Measurements from ENCODE around the gene SAMHD1. TPM values are rescaled to one million over a fixed set of nuclear protein-coding genes. Genes with fewer than 3 reads are reported as not detected.
A peak's percentile ranks its signal among the peaks of the same experiment; 100 is the strongest.

SAMHD1 gene
- total and polyA plus RNA-seq, 2 of the 13 experiments (the other 11 are each of a cell fraction or from before 2014, with no cell fraction given) = 16.9 to 43.5 TPM

DNA sequence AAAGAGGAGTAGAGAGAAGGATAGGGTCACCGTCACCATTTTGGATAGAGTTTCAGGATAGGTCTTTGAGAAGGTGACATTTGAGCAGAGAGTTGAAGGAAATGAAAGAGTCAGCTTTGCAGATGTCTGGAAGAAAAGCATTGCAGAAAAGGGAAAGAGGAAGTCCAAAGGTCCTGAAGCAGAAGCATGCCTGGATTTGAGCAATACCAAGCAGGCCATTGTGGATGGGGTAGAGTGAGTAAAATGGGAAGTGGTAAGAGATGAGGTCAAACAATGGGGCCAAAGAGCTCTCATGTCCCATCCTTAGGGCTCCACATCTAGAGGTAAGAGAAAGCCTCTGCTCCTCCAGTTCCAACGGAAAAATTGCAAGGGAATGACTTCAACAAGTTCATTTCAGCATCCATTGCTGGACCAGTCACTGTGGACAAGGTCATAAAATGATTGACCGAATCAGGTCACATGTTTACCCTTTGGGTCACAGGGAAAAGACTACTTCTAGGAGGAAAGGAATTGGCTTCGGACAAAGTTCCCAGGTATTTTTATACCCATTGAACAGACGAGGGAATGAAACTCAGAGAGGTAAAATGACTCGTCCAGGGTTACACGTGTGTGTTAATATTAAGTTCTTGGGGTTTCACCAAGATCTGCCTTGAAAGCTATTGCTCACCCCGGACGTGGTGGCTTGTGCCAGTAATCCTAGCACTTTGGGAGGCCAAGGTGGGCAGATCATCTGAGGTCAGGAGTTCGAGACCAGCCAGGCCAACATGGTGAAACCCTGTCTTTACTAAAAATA, 6.6 kb upstream of the SAMHD1 start (continued):
- TF ChIP-seq DMAP1 (CRISPR knock-in tag; IDR thresholded peaks at IDR 0.05) (no peak), ZIK1 (CRISPR knock-in tag; IDR thresholded peaks at IDR 0.05; ENCODE audit: borderline replicate concordance, low read depth) (no peak), AFF4 (CRISPR knock-in tag; IDR thresholded peaks at IDR 0.05) (no peak), ELF3 (CRISPR knock-in tag; IDR thresholded peaks at IDR 0.05) (peak; percentile 51; the same call in 1 of the 2 replicates), SP2 (CRISPR knock-in tag; IDR thresholded peaks at IDR 0.05) (no peak), CCDC6 (CRISPR knock-in tag; IDR thresholded peaks at IDR 0.05) (no peak), GATAD2A (CRISPR knock-in tag; IDR thresholded peaks at IDR 0.05) (0 out of 2 replicates have a peak, but pooled peaks have one; percentile 15), SUZ12 (IDR thresholded peaks at IDR 0.05; ENCODE audit: low read depth, low read length) (no peak), DR1 (CRISPR knock-in tag; IDR thresholded peaks at IDR 0.05) (no peak), ZNF703 (CRISPR knock-in tag; IDR thresholded peaks at IDR 0.05; ENCODE audit: borderline replicate concordance) (no peak), ZBTB4 (CRISPR knock-in tag; IDR thresholded peaks at IDR 0.05; ENCODE audit: borderline replicate concordance) (no peak), SIX4 (CRISPR knock-in tag; IDR thresholded peaks at IDR 0.05) (no peak)
- TF ChIP-seq, protein P1, sequence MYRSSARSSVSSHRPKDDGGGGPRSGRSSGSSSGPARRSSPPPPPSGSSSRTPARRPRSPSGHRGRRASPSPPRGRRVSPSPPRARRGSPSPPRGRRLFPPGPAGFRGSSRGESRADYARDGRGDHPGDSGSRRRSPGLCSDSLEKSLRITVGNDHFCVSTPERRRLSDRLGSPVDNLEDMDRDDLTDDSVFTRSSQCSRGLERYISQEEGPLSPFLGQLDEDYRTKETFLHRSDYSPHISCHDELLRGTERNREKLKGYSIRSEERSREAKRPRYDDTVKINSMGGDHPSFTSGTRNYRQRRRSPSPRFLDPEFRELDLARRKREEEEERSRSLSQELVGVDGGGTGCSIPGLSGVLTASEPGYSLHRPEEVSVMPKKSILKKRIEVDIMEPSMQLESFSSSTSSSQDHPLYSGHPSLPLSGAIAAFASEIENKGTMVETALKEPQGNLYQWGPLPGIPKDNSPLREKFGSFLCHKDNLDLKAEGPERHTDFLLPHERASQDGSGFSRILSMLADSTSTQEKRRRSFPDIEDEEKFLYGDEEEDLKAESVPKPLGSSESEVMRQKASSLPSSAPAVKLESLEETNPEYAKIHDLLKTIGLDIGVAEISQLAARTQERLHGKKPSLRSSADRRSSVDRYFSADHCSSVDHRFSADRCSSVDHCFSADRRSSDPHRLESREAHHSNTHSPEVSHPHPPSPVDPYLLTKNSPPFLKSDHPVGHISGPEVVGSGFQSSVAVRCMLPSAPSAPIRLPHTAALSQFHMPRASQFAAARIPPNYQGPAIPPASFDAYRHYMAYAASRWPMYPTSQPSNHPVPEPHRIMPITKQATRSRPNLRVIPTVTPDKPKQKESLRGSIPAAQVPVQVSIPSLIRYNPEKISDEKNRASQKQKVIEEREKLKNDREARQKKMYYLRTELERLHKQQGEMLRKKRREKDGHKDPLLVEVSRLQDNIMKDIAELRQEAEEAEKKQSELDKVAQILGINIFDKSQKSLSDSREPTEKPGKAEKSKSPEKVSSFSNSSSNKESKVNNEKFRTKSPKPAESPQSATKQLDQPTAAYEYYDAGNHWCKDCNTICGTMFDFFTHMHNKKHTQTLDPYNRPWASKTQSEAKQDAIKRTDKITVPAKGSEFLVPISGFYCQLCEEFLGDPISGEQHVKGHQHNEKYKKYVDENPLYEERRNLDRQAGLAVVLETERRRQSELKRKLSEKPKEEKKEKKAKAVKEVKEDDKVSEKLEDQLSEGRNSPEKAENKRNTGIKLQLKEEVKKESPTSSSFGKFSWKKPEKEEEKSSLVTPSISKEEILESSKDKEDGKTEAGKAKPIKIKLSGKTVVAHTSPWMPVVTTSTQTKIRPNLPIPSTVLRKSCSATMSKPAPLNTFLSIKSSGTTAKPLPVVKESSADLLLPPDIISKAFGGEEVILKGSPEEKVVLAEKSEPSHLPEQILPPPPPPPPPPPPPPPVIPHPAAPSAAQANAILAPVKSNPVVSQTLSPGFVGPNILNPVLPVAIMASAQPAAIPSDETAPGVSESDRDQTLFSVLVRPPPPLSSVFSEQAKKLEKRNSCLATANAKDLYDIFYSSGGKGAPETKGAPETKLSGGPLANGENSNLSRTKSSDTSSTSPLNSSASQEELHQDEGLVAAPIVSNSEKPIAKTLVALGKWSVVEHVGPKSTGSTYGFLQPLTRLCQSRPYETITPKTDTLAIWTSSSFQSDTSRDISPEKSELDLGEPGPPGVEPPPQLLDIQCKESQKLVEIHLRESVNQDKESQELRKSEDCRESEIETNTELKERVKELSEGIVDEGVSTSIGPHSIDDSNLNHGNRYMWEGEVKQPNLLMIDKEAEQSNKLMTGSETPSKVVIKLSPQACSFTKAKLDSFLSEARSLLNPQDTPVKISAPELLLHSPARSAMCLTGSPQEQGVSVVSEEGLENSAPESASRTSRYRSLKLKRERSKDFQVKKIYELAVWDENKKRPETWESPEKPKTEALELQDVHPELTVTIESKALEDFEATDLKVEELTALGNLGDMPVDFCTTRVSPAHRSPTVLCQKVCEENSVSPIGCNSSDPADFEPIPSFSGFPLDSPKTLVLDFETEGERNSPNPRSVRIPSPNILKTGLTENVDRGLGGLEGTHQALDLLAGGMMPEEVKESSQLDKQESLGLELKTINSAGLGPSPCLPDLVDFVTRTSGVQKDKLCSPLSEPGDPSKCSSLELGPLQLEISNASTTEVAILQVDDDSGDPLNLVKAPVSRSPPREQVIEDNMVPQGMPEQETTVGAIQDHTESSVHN (CRISPR knock-in tag; IDR thresholded peaks at IDR 0.05) = no peak
